Neuronal stem cell (in vitro differentiated cells): ENCODE measurements around the gene CHAC2.

Experiments
- DNase-seq: peaks from one replicate; pipeline ENCODE4 v3.0.0-alpha.2; 2013; ENCODE audit warnings: low spot score
- H2AFZ ChIP-seq: one replicate; pipeline ENCODE4 v1.6.1; 2013; ENCODE audit warnings: mild to moderate bottlenecking, low read length, inconsistent platforms
- H2AK5ac ChIP-seq: 2 replicates; pipeline ENCODE4 v1.6.1; 2013; ENCODE audit warnings: low read depth, mild to moderate bottlenecking, inconsistent platforms, low read length, moderate library complexity, mixed read lengths
- H2BK120ac ChIP-seq: 2 replicates; pipeline ENCODE4 v1.6.1; 2013; ENCODE audit warnings: low read depth, mild to moderate bottlenecking, inconsistent platforms, low read length, moderate library complexity, mixed read lengths
- H2BK12ac ChIP-seq: one replicate; pipeline ENCODE4 v1.6.1; 2013; ENCODE audit warnings: low read length, inconsistent platforms
- H2BK15ac ChIP-seq: 2 replicates; pipeline ENCODE4 v1.6.1; 2013; ENCODE audit warnings: mild to moderate bottlenecking, low read length, inconsistent platforms, mixed read lengths
- H2BK5ac ChIP-seq: one replicate; pipeline ENCODE4 v1.6.1; 2013; ENCODE audit warnings: inconsistent platforms, mild to moderate bottlenecking, low read length, moderate library complexity
- H3K14ac ChIP-seq: one replicate; pipeline ENCODE4 v1.6.1; 2013; ENCODE audit warnings: low read length, inconsistent platforms
- H3K18ac ChIP-seq: 2 replicates; pipeline ENCODE4 v1.6.1; 2013; ENCODE audit warnings: low read length, inconsistent platforms
- H3K23ac ChIP-seq: 2 replicates; pipeline ENCODE4 v1.6.1; 2013; ENCODE audit warnings: low read depth, mild to moderate bottlenecking, mixed read lengths, low read length, inconsistent platforms; ENCODE audit not compliant: poor library complexity
- H3K27ac ChIP-seq: replicated peaks from 3 replicates; pipeline ENCODE4 v1.5.1; 2013; ENCODE audit warnings: low read length, inconsistent platforms
- H3K27me3 ChIP-seq, 3 experiments: 2 replicates each; pipeline ENCODE4 v1.6.1; 2013; ENCODE audit warnings: low read length in 3 of 3, mild to moderate bottlenecking in 2 of 3, inconsistent platforms in 1 of 3, low read depth in 1 of 3, mixed read lengths in 1 of 3, moderate library complexity in 1 of 3; ENCODE audit not compliant: control insufficient read depth in 3 of 3, insufficient read depth in 3 of 3
- H3K36me3 ChIP-seq, 2 donors: replicated peaks in 1 of 2; 2 replicates each; pipeline ENCODE4 v1.6.1; 2013; ENCODE audit warnings: low read length in 2 of 2; ENCODE audit not compliant: control insufficient read depth in 2 of 2, insufficient read depth in 2 of 2
- H3K4ac ChIP-seq: 2 replicates; pipeline ENCODE4 v1.6.1; 2013; ENCODE audit warnings: inconsistent platforms, mild to moderate bottlenecking, low read length, moderate library complexity
- H3K4me1 ChIP-seq, 2 donors: 1 replicate in 1 of 2; 2 replicates in 1 of 2; pipeline ENCODE4 v1.6.1; 2013; ENCODE audit warnings: low read length in 2 of 2, low read depth in 1 of 2; ENCODE audit not compliant: control insufficient read depth in 2 of 2, insufficient read depth in 1 of 2
- H3K4me2 ChIP-seq: one replicate; pipeline ENCODE4 v1.6.1; 2013; ENCODE audit warnings: mild to moderate bottlenecking, low read length, inconsistent platforms; ENCODE audit not compliant: insufficient read depth, poor library complexity, severe bottlenecking
- H3K4me3 ChIP-seq, 2 donors: 2 replicates each; pipeline ENCODE4 v1.5.1; 2013; ENCODE audit warnings: low read length in 2 of 2, mild to moderate bottlenecking in 2 of 2, inconsistent platforms in 1 of 2, moderate library complexity in 1 of 2
- H3K79me1 ChIP-seq: one replicate; pipeline ENCODE4 v1.6.1; 2013; ENCODE audit warnings: low read depth, mild to moderate bottlenecking, inconsistent platforms, low read length, moderate library complexity
- H3K9ac ChIP-seq: one replicate; pipeline ENCODE4 v1.6.1; 2013; ENCODE audit warnings: mild to moderate bottlenecking, low read depth, low read length, inconsistent platforms; ENCODE audit not compliant: poor library complexity
- H3K9me3 ChIP-seq, 2 donors: replicated peaks in 1 of 2; 2 replicates each; pipeline versions ENCODE3 to v1.6.1; 2013; ENCODE audit warnings: low read length in 2 of 2, mild to moderate bottlenecking in 2 of 2, inconsistent platforms in 1 of 2, low read depth in 1 of 2, mixed read lengths in 1 of 2, moderate library complexity in 1 of 2; ENCODE audit not compliant: control insufficient read depth in 2 of 2, insufficient read depth in 1 of 2
- H4K8ac ChIP-seq: one replicate; pipeline ENCODE4 v1.6.1; 2013; ENCODE audit warnings: low read depth, mild to moderate bottlenecking, inconsistent platforms, low read length, moderate library complexity
- H4K91ac ChIP-seq: one replicate; pipeline ENCODE4 v1.6.1; 2013; ENCODE audit warnings: low read length, low read depth, mild to moderate bottlenecking, inconsistent platforms; ENCODE audit not compliant: poor library complexity
- WGBS, 2 donors: extraction: QIAGEN DNeasy Blood & Tissue Kit; methylation state at CpG; one replicate each; pipeline ENCODE4 v1.1.7; 2013; ENCODE audit warnings: missing lambda C conversion rate in 2 of 2, mixed read lengths in 1 of 2; ENCODE audit not compliant: insufficient read length in 2 of 2, insufficient replicate concordance in 1 of 2; ENCODE audit errors: extremely low coverage in 2 of 2; 5-methylcytosine and 5-hydroxymethylcytosine counted together

The CHAC2 gene

GRCh38 chr2:53770264-53770663 lies 2.7 kb downstream of the CHAC2 start:
- no peak overlapping the region for H3K4me2 ChIP-seq
- H2BK5ac ChIP-seq: no peak overlapping the region
- H3K9ac ChIP-seq: no peak overlapping the region
- no peak overlapping the region for H3K27ac ChIP-seq
- WGBS, 2 donors: no CpG with 5 or more reads among the region's 4 CpGs
- no peak overlapping the region for H2BK12ac ChIP-seq
- no peak overlapping the region for H3K4me3 ChIP-seq
- no peak overlapping the region for H4K8ac ChIP-seq
- no peaks in the 10 kb centered on the region for H3K27me3 ChIP-seq
- H3K4ac ChIP-seq: no peak overlapping the region
- no peak overlapping the region for H2BK120ac ChIP-seq
- no peak for DNase-seq
- H3K4me1 ChIP-seq: peaks cover 0 to 2% of the 10 kb centered on the region in 2 donors
- peaks cover 3% of the 10 kb centered on the region for H3K79me1 ChIP-seq
- H2BK15ac ChIP-seq: no peak overlapping the region
- no peak overlapping the region for H3K14ac ChIP-seq
- peaks cover 0 to 38% of the 10 kb centered on the region in 2 donors for H3K36me3 ChIP-seq
- no peak overlapping the region for H2AFZ ChIP-seq
- H4K91ac ChIP-seq: no peak overlapping the region
- no peaks in the 10 kb centered on the region for H3K9me3 ChIP-seq
- no peak overlapping the region for H3K18ac ChIP-seq
- no peak overlapping the region for H3K23ac ChIP-seq
- no peak overlapping the region for H2AK5ac ChIP-seq

GRCh38 chr2:53777134-53777533 lies 9.5 kb downstream of the CHAC2 start:
- Histone ChIP-seq H3K9ac (no peak overlapping the region), H3K14ac (no peak overlapping the region), H4K91ac (no peak overlapping the region), H3K4ac (no peak overlapping the region), H3K9me3 (peaks cover 0 to 3% of the 10 kb centered on the region in 2 donors), H2AFZ (no peak overlapping the region), H3K27ac (no peak overlapping the region), H3K36me3 (peaks cover 0 to 88% of the 10 kb centered on the region in 2 donors), H3K79me1 (no peaks in the 10 kb centered on the region), H3K4me2 (no peak overlapping the region), H3K4me3 (no peak overlapping the region), H2BK12ac (no peak overlapping the region), H3K27me3 (no peaks in the 10 kb centered on the region), H2BK120ac (no peak overlapping the region), H3K18ac (no peak overlapping the region), H3K23ac (no peak overlapping the region), H3K4me1 (no peaks in the 10 kb centered on the region), H2AK5ac (no peak overlapping the region), H4K8ac (no peak overlapping the region), H2BK5ac (no peak overlapping the region), H2BK15ac (no peak overlapping the region)
- DNase-seq: no peak
- 100% methylated on average over 1 of the region's 1 CpG; no CpG with 5 or more reads in 1 of the 2 donors for WGBS, 2 donors

GRCh38 chr2:53778536-53779162 lies 11.0 kb downstream of the CHAC2 start:
- Histone ChIP-seq H3K14ac (no peak overlapping the region), H3K4ac (no peak overlapping the region), H3K27ac (no peak overlapping the region), H2AFZ (no peak overlapping the region), H3K4me1 (no peaks in the 10 kb centered on the region), H3K9me3 (peaks cover 0 to 3% of the 10 kb centered on the region in 2 donors), H2BK120ac (no peak overlapping the region), H3K23ac (no peak overlapping the region), H3K4me3 (no peak overlapping the region), H4K91ac (no peak overlapping the region), H2AK5ac (no peak overlapping the region), H3K79me1 (no peaks in the 10 kb centered on the region), H2BK5ac (no peak overlapping the region), H3K4me2 (no peak overlapping the region), H4K8ac (no peak overlapping the region), H3K9ac (no peak overlapping the region), H3K27me3 (no peaks in the 10 kb centered on the region), H2BK12ac (no peak overlapping the region), H2BK15ac (no peak overlapping the region), H3K18ac (no peak overlapping the region), H3K36me3 (peaks cover 0 to 81% of the 10 kb centered on the region in 2 donors)
- DNase-seq: no peak
- no CpG with 5 or more reads among the region's 5 CpGs for WGBS, 2 donors

DNA sequence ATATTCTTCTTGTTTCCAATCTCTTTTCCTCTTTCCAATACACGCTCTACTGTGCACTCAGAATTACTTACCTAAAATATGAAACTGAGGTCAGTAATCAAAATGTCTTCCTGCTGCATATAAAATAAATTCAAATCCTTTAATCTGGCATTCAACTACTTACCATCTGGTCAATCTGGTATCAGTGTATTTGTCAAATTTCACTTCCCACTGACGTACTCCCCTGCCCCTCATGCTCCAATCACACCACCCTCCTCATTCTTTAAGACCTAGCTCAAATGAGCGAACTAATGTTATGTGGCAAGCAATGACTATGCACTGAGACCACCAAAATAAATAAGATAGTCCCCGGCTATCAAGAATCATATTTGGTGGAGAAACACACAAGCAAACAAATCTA lies 12.5 kb downstream of the CHAC2 start:
- Histone ChIP-seq H2AFZ (no peak overlapping the region), H2AK5ac (no peak overlapping the region), H2BK12ac (no peak overlapping the region), H3K79me1 (no peaks in the 10 kb centered on the region), H3K4me3 (no peak overlapping the region), H3K18ac (no peak overlapping the region), H3K4ac (no peak overlapping the region), H3K14ac (no peak overlapping the region), H3K4me1 (peaks cover 2 to 9% of the 10 kb centered on the region in 2 donors), H2BK5ac (no peak overlapping the region), H4K91ac (no peak overlapping the region), H2BK120ac (no peak overlapping the region), H3K23ac (no peak overlapping the region), H2BK15ac (no peak overlapping the region), H3K4me2 (no peak overlapping the region), H4K8ac (no peak overlapping the region), H3K9ac (no peak overlapping the region), H3K9me3 (peaks cover 0 to 3% of the 10 kb centered on the region in 2 donors), H3K27me3 (no peaks in the 10 kb centered on the region), H3K36me3 (peaks cover 0 to 74% of the 10 kb centered on the region in 2 donors), H3K27ac (no peak overlapping the region)
- no CpG with 5 or more reads among the region's 4 CpGs for WGBS, 2 donors
- DNase-seq: no peak
